ENCODE data around the gene DGKD.

GRCh38 chr2:233350708-233351107 is 3.6 kb upstream of the DGKD start:
- no peak for TF ChIP-seq CTCF (conservative IDR thresholded peaks at IDR 0.05 in 1 of 2, IDR thresholded peaks at IDR 0.05 in 1 of 2; ENCODE audit: low read depth in 1 of 2, low read length in 2 of 2)
- no peak for TF ChIP-seq EZH2 (IDR thresholded peaks at IDR 0.05; ENCODE audit: low read length, missing control alignments)

All from fibroblast of lung (primary cell).